Activated CD8-positive, alpha-beta memory T cell treated with anti-CD3 and anti-CD28 coated beads for 1 hour (primary cell): Measurements from ENCODE around the gene ACOX2.
"Not testable (repeated sequence)": the region's sequence is repeated elsewhere in the genome, so short reads cannot be mapped to it uniquely, and the experiment has no call there.

Source experiments
- DNase-seq, 2 donors: peaks; one replicate each; pipeline ENCODE4 v3.0.0-alpha.2; 2020; ENCODE audit warnings: low read depth in 1 of 2; ENCODE audit errors: extremely low read depth in 1 of 2

Gene ACOX2

DNA sequence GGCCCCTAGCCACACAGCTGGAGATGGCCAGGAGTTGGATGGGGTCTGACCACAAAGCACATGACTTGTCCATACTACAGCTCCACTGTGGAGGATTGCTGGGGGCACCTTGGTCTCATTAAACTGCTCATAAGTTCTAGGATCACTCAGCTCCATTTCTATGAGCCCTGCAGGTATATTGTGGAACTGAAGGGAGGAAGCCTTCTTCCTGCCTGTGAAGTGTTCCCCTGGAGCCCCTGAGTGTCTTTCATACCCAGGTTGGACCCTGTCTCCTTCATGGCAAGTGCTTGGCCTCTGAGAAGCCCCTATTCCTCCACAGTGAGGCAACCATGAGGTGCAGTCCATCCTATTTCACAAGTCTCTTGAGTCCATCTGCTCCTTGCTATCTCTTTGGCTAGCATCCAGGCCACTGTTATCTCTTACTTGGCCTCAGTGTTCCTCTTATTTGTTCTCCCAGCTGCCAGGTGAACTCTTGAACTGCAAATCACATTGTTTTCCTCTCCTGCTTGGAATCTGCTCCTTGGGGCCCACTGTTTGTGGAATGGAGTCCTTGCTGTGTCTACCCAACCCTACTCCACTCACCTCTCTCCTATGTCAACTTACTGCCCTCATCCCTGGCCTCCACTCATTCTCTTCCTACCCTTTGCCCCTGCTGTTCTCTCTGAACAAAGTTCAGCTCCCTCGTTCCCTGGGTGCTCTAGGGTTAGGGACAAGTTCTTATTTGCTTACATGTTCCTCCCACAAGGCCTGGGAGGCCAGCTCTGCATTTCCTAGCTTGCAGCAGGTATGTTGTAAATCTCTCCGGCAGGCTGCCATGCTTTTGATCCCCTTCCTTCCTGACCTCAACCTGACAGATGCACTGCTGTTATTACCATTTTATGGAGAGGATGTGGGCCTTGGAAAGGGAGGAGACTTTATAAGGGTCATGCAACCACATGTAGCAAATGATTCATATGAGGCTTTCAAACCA lies 1.2 kb downstream of the ACOX2 start:
- DNase-seq = no peak

DNA sequence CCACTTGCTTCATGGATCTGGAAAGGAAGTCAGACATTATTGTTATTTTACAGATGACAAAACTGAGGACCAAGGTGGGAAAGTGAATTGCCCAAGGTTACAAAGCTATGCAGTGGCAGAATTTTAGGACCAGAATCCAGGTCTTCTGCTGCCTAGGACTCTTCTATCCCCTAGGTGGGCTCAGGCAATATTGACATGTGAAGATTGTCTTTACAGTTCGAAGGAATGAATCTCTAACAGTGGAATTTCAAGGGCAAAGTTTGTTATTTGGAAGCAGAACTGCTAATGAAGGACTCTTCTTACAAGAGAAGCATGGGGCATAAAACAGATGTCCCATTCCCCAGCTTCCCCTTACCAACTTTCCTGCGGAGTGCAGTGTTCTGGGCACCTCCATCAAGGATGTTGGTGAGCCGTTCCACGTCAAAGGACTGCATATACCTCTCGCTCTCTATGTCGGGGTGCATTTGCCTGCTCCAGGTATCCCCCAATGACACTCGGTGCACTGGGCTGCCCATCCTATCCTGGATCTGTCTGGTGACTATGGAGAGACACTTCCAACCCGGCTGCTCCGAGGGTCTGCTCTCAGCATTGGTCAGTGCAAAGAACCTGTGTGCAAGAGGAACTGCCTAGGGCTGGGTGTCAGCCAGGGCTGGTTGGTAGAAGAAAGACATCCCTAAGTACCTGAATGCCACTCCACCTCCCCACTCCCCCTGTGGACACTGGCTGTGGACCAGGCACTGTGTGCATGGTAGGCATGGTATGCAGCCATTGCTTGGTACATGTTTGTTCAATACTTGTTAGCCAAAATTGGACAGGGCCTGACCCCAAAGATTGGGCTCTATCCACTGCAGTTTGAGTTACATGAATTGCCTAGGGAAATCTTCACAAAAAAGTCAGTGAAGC lies 2.1 kb downstream of the ACOX2 start:
- DNase-seq = no peak

DNA sequence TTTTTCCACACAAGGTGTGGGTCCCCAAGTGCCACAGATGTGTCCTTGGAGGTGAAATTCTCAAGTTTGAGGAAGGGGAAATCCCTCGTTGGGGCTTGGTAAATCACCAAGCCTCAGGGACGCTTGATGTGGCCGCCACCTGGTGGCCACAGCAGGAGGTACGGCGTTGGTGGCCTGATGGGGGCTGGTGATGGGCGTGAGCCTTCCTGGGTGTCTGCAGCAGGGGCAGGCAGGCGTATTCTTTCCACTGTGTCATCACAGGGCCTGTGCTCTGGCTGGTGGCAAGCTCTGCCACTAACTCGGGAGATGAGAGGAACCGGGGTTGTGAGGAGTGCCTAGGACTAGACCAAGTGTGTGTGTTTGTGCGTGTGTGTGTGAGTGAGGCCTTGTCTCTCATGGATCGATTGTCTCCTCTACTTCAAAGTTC lies 4.2 kb downstream of the ACOX2 start:
- peak; percentile 32 to 61 for DNase-seq

DNA sequence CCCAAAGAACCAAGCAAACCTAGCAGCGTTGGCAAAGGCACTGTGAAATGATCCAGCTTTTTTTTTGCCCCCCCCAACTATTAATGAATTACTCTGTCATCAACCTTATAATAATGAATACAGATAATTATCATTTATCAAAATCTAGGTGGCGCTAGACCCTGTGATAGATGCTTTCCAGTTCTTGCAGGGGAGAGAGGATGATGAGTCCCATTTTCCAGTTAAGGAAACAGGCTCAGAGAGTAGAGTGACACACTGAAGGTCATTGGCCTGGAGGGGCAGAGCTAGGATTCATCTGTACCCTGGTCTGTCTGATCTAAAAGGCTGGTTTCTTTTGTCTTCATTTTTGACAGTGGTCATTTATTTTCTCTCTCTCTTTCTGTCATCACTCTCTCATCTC lies 5.0 kb downstream of the ACOX2 start:
- no peak for DNase-seq

DNA sequence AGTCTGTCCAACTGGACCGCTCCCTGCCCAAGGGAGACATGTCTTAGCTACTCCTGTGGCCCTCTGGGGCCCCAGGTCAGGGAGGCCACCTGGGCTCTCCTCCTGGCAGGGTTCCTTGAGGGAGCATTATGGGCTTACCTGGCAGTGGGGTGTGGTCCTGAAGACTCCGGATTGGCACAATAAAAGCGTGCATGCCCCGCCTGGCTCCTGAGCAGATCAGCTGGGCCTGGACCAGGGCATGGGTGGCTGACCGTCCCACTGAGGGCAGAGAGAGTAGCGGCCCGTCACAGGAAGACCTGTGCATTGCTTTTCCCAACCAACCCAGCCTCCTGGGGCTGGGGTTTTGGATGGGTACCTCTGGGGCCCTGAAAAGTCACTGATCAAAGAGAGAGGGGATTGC lies 5.4 kb downstream of the ACOX2 start:
- DNase-seq = no peak

DNA sequence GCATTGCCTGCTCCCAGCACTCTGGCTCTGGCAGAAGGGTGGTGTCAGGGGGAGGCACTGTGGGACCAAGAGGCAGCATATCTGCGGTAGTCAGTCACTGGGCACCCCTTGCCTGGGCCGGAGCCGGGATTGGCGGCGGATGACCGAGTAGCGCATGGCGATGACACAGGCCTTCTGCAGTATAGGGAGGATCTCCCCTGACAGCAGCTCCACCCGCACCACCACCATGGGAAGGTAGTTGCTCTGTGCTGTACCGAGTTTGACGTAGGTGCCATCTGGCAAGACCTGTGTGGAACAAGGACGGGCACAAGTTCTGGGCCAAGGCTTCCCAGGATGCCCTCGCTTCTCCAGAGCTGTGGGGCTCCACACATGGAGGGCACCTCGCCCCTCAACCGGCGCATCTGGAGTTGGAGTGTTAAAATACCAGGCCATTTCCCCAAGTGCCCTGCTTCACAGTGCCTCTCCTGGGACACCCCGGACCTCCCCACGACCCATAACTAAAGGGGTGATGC lies 6.6 kb downstream of the ACOX2 start:
- no peak for DNase-seq

DNA sequence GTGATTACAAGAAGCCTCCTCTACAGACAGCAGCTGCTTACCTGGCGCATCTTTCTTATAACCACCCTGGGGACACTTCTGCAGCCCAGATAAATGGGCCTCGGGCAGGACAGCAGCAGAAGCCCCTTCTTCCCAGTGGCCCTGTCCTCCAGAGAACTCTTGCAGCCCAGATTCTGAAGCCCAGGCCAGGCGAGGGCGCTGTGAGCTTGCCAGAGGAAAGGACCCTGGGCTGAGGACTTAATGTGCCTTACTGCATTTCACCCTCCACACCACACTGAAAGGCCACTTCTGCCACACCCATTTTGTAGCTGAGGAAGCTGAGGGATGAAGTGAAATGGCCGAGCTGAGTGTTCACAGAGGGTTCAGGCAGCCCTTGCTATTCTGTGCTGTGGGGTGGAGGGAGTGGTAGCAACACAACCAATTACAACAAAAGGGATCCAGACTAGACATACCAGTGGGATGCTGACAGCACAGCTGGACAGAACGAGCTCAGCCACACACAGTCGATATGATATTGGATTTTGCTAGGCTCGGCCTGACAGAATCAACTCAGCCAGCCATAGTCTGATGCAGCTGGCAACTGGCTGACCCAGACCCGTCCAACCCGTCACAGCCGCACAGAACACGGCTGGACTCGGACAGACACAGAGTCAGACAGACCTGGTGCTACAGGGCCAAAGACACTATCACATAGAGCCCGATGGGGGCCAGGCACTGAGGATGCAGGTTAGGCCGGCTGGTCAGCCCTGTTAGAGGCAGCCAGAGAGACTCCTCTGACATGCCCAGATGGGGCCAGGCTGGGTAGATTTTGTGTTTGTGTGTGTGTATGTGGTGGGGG lies 7.3 kb downstream of the ACOX2 start:
- DNase-seq = no peak

DNA sequence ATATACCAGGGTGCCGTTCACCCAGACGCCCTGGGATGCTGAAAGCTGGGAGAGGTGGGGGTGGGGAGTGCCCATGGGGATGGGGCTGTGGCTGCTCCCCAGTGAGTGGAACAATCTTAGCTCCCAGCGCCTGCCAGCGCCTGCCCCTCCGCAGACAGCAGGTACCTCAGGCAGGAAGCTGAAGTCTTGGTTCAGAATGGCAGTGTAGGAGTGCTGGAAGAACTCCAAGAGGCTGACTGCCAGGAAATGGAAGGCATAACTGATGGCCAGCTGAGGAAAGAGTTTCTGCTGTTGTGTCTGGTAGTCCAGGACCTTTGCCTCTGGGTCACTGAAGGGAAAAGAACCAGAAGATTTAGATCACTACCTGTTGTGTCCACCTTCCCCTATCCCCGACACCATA lies 8.4 kb downstream of the ACOX2 start:
- no peak for DNase-seq

DNA sequence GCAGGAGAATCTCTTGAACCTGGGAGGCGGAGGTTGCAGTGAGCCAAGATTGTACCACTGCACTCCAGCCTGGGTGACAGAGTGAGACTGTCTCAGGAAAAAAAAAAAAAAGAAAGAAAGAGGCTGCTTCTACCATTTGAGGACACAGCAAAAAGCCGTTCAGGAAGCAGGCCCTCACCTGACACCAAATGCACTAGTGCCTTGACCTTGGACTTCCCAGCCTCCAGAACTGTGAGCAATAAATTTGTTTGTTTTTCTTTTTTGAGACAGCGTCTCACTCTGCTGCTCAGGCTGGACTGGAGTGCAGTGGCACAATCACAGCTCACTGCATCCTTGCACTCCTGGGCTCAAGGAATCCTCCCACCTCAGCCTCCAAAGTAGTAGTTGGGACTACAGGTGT lies 9.6 kb downstream of the ACOX2 start:
- not testable (repeated sequence) for DNase-seq

DNA sequence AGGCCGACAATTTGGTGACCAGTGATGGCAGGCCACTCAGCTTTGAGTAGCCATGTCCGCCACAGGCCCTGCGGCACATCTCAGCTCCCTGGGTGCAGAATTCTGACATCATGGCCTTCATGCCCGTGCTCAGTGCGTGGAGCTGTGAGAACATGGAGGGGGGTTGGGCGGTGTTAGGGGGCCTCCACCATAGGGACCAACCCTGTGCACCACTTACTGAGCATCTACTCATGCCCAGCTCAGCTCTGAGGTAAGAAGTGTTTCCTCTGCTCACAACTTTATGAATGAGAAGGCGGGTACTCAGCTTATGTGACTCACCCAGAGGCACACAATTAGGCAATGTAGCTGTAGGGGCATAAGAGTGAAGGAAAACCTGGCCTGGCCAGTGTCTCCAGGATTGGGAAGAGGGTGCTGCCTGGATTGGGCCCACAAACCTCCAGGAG lies 10.5 kb downstream of the ACOX2 start:
- DNase-seq = no peak

DNA sequence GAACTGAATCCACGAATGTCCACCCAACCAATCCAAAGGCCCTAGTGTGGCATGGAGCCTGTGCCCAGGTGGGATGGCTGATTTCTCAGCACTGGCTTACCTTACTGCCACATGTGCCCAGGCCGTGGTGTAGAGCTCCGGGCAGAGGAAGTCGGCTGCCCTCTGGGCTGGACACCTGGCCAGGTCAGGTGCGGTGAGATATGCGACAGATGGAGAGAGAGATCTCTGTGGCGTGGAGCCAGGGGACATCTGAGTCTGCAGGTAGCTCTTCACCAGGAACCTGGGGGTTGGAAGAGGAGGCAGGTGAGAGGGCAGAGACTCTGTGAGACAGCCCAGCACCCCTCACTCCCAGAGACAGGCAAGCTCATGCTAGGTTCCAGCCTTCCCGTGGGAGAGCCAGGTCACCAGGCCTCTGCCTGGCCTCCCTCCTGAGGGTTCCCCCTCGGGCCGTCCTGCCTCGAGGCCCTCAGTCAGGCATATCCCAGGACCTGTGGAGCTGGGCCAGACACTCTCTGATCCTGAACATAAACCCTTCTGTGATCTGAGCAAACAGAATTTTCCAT lies 12.6 kb downstream of the ACOX2 start:
- DNase-seq = no peak

DNA sequence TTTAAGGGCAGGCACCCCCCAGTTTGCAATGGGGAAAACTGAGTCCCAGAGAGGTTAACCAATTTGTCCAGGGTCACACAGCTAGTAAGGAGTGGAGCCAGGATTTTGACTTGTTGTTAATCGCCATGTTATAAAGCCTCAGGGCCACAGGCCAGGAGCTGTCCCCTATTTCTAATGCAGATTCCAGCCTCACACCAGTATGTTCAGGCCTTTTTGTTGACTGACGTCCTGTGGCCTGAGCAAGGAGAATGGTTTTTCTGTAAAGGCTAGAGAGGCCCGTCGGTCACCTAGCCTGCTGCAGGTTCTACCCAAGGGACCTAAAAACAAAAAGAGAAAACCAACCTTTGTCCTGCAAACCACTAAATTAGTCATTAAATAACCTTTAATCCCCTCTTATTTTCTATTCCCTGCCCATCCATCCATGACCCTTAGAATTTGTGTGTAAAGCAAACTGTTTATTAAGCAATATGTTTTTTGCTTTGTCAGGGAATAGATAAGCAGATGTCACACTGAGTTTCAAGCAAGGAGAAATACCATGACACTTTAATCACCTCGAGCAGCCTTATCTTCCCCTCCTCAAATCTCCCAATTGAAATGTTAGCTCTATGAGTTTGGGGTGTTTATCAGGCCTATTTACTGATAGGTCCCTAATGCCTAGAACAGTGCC lies 14.1 kb downstream of the ACOX2 start:
- no peak for DNase-seq

DNA sequence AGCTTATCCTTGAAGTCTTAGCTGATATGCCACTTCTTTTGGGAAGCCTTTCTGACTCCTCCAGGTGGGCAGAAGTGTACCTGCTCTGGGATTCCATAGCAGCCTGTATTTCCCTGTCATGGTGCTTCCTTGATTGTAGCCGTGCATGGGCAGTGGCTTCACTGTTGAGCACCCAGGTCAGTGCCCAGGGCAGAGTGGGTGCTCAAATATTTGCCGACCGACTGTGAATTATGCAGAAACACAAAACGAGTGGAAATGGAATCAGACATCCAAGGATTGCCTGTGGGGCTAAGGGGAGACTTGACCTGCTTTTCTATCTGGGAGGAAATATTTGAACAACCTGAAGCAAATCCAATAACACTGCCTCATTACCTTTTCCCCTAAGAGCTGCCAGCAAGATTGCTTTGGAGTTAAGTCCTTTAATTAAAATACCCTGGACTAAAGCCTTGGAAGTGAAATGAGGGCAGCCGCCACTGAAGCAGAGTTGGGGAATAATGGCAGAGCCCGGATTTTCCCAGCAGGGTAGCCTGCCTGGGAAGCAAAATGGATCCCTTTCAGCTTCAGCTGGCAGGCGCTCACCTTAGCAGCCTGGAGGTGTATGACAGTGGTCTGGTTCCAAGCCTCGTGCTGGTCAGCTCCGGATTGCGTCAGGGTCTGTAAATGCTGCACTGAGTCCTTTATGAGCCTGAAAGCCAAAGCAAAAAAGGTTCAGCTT lies 14.9 kb downstream of the ACOX2 start:
- no peak for DNase-seq

DNA sequence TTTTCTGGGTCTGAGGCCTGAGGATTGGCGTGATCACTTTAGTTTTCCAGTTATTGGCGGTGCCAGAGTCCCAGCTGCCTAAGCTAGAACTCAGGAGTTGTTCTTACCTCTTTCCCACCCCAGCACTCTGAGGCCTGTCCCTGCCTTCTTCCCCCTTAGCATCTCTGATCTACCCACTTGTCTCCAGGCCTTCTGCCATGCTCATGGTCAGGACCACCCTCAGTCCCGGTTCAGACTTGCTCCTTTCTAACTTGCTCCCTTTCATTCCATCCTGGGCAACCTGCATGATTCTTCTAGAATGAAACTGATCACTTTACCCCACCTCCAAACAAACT lies 15.7 kb downstream of the ACOX2 start:
- no peak for DNase-seq

DNA sequence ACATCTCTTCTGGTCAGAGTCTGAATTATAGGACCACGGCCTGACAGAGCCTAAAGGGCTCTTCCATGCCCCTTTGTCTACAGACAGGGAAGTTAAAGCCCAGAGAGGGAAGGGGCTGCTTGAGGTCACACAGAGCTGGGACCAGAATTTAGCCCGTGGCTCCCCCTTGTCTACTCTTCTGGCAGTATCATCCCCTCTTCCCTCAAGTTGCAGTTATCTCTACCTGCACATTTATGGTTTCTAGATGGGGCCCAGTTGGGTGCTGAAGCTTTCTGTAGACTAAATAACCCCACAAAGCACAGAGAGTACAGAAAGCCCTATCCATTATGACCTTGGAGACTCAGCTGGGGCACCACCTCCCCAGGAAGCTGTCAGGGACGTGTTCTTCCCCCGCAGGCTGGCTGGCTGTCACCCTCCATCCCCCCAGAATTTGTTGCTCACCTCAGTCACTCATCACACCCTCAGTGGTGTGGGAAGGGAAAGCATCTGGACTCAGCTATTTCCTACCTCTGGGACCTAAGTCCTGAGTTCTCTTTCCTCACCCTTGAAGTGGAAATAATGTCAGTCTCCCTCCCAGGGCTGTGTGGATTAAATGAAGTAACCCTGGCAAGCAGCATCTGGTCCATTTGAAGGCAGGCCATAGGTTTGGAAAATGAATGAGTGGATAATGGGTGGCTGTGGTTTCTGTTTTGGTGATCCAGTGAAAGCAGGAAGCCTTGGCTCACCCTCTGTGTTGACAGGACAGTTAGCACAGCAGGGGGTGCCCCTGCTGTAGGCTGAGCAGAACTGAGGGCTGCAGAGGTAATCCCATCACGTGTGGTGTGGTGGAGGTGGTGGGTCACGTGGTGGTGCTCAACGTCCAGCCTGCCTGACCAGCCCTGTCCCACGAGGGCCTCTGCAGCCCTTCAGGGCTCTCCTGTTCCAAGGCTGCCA lies 16.3 kb downstream of the ACOX2 start:
- DNase-seq = no peak

DNA sequence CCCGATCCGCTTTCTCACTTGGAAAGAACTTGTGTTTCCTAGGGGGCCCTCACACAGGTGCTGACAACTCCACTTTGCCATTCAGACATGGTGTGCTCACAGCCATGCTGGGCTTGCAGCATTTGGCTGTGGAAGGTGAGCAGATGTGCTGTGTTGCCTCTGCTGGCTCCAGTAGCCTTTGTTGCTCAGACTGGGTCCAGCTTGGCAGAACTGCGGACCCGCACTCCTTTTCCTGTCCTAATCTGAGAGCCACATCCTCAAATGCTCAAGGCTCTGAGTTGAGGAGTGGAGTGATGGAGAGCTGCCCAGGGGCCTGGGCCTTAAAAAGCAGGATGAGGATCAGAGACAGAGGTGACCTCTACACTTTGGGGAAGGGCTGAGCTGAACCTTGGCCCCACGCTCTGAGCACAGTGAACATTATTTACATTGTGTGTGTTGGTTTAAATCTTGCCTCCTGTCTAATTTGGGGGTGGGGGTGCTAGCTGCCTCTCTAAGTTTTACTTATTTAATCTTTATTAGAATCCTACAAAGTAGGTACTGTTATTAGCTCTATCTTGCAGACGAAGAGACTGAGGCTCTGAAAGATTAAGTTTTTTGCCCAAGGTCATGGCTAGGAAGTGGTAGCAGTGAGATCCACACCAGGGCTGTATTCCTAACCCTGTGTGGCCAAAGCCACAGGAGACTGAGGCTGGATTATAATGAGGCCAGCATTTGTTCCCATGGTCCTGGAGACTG lies 17.2 kb downstream of the ACOX2 start:
- no peak for DNase-seq

DNA sequence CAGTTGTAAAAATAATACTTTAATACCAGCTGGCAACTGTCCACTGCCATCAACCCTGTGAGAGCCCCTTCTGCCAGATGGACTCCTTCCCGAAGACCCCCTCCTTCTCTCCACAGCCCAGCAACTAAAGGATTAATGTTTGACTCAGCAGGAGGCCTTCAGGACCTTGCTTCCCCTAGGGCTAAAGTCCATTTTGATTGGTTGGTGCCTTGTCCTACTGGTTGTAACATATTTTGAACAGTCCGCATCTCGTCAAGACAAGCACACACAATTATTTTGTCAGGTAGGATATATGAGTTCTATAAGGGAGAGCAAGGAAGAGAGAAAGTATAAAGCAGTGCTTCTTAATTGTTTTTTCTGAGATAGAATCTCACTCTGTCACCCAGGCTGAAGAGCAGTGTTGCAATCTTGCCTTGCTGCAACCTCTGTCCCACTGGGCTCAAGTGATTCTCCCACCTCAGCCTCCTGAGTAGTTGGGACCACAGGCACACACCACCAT lies 18.6 kb downstream of the ACOX2 start:
- no peak for DNase-seq
